Amygdala (tissue), 56 donors: ENCODE results near the gene SOWAHC.
A peak's percentile ranks its signal among the peaks of the same experiment; 100 is the strongest.
"Not testable (repeated sequence)": the region's sequence is repeated elsewhere in the genome, so short reads cannot be mapped to it uniquely, and the experiment has no call there.

Experiments
- DNase-seq, 56 donors: peaks; one replicate each; lab custom pipeline; 2025; lab: John Stamatoyannopoulos, UW

The SOWAHC gene

DNA sequence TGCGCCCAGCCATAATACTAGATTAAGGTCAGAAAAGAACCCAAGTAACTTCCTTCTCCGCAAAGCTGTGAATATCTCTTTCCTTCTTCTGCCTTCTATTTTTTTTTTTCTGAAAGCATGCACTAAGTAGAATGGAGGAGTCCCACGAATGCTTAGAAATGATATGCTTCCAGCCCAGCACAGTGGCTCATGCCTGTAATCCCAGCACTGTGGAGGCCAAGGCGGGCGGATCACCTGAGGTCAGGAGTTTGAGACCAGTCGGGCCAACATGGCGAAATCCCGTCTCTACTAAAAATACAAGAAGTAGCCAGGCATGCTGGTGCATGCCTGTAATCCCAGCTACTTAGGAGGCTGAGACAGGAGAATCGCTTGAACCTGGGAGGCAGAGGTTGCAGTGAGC lies 25.8 kb downstream of the SOWAHC start:
- DNase-seq = not testable (repeated sequence)

DNA sequence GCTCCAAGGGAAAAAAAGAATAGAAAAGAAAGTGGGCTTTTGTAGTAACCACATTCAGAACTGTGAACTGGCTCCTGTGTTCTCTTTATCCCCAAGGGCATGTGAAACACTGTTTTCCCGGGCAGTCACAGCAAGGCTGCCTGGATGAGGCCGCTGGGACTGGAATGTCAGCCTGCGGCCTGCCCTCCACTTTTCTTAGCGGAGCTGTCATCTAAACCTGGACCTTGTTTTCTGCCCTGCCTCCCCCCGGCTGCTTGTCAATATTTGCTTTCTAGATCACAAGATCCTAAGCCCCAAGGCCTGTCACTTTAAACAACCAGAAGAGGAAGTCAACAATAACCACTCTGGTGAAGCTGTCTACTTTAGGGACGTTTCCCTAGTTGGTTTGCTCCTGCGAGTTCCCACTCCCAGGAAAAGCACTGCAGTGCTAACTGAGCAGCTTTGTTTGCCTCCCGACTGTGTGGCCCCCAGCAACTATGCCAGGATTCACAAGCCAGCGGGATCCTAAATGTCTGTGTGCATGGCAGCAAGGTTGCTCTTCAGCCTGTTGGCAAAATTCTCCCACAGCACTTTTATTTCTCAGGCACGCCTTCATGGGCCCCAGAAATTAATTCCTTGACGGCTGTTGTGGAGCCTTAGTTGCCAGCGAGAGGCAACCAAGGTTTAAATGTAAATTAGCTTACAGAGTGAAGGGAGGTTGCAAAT lies 30.6 kb downstream of the SOWAHC start:
- DNase-seq = peak in 11 of 56 donors; percentile 3 to 23 (median 7)

DNA sequence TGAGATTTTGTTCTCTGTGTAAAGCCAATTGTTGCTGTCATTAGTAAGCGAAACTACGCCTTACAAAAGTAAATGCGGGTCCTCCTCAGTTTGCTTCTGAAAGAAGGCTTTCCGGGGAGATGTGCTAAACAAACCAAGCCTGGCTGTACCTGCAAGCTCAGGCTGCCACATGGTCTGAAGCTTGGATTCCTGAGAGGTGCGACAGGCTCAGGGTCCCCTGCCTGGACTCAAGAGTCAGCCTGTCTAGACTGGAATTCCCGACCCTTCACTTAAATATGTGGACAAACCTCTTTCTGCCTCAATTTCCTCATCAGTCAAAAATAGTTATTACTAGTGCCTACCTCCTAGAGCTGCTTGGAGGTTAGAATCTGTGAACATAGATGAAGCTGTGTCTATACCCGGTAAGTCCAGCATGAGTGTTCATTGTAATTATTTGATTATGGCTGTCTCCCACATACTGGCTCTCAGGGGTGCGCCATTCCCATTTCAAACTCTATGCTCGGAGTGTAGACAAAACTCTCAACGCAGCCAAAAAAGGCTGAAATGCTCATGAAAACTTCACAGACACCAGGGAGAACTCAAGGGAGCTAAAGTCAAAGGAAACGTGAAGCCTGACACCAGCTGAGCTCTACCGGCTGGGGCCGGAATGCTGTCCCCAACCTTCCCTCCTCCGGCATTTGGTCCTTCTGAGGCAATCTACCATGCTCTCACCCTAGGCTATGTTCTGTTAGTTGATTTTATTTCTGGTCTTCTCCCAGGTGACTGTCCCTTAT lies 31.4 kb downstream of the SOWAHC start:
- no peak for DNase-seq

DNA sequence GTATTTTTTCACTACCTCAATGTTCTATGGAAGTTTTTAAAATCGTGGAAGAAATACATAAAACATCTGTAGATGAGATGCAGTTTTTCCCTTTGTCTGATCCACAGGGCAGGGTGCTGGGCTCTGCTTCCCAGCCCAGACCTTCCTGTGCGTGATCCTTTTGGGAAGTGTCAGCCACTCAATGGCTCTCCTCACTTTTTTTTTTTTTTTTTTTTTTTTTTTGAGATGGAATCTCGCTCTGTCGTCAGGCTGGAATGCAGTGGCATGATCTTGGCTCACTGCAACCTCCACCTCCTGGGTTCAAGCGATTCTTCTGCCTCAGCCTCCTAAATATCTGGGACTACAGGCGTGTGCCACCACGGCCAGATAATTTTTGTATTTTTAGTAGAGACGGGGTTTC lies 32.8 kb downstream of the SOWAHC start:
- DNase-seq = no peak

DNA sequence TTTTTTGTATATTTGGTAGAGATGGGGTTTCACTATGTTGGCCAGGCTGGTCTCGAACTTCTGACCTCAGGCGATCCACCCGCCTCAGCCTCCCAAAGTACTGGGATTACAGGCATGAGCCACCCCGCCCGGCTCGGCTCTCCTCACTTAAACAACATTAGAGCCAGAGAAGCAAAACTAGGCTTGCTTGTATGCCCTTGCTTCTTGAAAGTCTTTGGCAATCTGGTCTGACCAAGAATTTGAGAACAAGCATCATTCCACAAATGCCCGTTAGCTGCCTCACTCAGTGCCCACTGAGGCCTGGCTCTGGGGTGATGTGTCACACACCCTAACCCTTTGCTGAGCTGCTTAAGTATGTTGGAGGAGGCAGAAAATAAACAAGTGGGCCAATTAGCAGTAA lies 33.5 kb downstream of the SOWAHC start:
- DNase-seq = no peak

DNA sequence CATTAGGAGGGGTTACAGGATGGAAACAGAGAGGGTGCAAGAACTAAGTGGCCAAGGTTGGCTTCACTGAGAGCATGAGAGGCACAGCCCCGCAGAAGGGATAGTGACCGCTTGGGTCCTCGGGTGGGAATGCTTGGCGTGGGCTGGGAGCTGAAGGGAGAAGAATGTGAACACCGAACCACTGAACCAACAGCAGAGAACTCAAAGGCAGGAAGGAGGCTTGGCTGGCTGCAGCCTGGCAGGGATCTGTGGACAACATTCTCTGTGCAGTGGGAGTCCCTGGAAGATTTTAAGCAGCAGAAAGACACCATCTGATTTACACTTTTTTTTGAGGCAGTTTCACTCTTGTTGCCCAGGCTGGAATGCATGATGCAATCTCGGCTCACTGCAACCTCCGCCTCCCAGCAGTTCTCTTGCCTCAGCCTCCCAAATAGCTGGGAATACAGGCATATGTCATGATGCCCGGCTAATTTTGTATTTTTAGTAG lies 33.9 kb downstream of the SOWAHC start:
- no peak for DNase-seq

DNA sequence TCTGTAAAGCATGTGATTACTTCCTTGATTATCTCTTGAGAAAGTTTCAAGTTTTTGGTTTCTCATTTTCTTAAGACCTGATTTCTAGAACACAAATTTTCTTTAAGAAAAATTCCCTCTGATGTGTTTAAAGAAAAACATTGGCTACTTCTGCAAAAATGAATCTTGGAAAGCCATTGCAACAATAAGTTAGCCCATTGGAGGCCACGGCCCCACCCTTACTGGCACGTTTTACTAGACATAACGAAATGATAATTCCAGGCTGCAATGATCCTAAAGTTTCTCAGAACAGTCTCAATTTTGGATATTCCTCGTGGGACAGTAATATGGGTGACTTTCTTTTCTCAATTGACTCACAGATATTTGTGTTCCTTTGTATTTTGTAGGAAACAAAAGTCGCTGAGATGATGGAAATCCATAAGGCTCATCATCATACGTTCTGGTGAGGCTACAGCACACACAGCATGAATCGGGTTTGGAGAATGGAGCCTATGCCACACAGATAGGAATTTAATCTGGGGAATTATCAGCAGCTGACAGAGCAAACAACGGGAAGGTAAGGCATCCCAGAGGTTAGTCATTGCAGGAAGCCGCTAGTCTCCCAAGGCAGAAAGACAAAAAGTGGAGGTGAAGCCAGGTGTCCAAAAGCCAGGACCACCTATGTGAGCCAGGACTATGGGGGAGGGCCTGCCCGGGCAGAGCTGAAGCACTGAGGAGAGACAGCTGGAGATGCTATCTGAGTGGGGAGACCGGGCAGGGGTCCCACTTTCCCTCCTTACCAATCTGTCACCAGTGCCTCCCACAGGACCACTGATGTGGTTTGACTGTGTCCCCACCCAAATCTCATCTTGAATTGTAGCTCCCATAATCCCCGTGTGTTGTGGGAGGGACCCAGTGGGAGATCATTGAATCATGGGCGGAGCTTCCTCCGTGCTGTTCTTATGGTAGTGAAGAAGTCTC lies 35.9 kb downstream of the SOWAHC start:
- DNase-seq = no peak

DNA sequence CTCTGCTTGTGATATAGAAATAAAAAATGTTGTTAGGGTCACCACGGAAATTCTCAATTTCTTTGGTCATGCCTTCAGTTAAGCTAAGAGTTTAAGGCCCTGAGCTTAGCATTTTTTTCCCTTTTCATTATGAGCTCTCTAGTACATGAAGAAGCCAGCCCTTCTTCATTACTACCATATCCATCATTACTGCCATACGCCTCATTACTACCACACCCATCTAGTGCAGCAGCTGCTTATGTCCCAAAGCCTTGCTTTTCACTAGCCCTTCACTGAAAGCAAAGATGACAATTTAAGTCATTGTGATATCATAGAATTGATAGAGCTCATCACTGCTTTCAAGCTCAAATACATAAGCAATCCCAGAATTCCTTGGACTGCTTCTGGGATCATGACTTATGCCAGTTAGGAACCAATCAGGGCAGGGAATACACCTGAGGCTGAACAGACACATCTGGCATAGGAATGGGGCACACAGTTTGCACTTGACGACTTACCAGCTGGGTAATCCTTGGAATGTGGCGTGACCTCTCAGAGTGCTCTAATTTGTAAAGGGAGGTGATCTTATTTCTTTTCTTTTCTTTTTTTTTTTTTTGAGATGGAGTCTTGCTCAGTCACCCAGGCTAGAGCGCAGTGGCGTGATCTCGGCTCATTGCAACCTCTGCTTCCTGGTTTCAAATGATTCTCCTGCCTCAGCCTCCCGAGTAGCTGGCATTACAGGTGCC lies 40.3 kb downstream of the SOWAHC start:
- no peak for DNase-seq

DNA sequence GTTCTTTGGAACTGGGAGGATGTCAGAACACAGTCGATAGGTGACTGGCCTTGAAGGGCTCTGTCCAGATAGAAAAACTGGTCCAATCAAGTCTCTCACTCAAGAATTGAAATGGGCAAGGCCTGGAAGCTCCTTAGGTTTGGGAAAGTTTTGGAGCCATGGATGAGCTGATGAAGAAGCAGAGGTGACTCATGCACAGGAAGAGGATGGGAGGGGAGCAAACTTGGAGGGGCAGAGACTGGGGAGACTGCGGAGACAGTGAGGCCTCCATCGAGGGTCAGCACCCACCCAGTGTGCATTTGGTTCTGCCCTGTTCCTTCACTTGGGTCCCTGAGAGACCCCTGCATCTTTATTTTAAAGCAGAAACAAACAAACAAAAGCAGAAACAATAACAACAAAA lies 41.1 kb downstream of the SOWAHC start:
- DNase-seq = no peak

DNA sequence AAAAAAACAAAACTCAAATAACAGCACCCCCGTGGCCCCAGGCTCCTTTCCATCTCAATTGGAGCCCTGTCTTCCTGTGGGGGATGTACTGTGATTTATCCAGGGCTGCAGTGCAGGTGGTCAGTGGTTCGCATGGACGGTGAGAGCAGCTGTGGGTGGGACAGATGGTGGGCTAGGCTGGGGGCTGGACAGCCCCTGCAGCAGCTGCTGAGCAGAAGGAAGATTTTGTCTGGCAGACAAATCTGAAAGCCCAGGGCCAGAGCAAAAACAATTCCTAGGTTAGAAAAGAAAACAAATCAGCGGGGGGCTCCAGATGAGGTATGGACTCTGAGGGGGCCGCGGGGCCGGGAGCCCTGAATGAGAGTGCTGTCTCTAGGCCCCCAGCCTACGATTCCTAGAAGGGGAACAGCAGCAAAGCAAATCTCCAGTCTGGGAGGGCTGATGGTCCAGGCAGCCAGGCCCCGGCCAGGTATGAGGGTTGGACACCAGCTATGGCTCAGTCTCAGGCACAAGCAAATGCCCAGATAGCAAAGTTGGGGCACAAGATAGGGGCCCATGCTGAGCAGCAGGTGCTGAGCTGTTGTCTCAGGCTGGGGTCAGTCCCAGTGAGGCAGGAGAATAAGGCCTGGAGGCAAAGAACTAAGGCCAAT lies 45.4 kb downstream of the SOWAHC start:
- no peak for DNase-seq

DNA sequence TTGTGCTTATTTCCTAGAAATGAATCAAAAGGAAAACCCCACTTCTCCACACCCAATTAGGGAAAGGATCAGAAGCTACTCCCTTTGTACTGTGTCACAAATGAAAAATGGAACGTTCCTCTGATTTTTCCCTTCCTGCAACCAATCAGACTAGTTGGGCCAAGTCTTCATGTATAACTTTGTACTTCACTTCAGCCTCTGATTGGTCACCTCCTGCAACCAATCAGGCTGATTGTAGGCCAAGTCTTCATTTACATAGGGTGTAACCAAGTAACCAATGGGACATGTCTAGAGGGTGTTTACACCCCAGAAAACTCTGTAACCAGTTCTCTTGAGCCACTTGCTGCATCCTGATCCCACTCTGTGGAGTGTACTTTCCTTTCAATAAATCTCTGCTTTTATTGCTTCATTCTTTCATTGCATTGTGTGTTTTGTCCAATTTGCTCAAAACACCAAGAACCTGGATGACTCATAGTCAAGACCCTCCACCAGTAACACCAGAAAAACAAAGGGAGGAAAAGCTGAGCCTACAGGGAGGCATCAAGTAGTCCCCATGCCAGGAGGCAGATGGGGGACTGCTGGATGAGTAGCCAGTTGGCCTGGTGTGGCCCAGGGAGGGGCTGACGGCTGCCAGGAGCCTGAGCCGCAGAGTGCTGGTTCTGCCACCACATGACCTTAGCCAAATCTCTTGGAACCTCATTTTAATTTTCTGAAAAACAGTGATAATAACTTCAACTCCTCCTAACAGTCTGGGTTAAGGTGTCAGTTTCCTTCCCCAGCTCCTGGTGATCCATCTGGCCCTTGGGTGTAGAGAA lies 46.1 kb downstream of the SOWAHC start:
- no peak for DNase-seq

DNA sequence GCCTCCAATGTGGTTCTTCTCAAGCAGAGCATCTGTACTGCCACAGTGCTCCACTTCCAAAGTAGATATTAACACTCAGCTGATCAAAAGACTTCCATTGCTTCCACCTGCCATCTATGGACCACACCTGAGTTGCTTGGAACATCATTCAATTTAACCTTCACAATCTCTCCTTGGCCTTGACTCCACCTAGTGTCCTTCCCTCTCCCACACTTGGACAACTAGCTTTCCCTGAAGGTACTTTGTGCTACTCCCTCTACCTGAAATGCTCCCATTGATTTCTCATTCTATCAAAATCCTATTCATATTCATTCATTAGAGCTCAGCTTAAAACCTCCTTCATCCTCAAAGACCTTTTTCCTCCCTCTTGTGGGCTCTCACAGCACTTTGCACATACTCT lies 48.7 kb downstream of the SOWAHC start:
- no peak for DNase-seq

DNA sequence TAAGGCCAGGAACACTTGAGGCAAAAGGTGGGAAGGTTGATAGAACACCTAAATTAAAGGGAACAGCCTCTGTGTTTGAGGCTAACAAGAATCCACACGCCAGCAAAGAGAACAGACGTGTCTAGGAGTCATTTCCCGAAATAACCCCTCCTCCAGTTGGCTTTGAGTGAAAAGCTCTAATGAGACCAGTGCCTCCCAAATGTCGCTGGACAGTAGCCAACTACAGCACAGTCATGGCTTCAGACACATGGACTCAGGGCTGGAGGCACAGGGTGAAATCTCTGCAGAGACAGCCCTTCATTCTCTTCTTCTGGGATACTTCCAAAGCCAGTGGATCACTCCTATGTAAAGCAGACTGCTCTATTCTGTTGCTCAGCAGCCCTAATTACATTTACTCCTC lies 49.6 kb downstream of the SOWAHC start:
- peak in 40 of 56 donors; percentile 4 to 86 (median 36) for DNase-seq

DNA sequence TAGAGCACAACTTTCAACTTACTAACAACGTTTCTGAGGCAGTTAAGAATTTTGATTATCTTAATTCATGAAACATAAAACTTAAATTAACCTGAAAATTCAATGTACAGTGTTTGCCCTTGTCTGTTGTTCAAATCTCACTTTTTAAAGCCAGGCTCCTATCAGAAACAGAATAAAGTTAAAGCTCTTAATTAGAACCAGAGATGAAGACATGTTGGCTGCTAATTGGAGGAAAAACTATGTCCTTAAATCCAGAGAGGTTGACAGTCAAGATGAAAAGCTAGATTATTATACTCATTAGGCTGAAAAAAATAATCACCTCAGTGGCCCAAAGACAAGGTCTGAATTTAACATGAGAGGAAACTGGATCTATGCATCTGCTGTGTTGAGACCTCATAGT lies 52.3 kb downstream of the SOWAHC start:
- DNase-seq = no peak
